Neural cell (in vitro differentiated cells): Measurements from ENCODE around the gene DCHS2.

Source experiments
- EP300 ChIP-seq: fragments of 450-650 bp; conservative IDR thresholded peaks from 2 replicates; pipeline ENCODE4 v1.6.1; 2014; ENCODE audit warnings: antibody characterized with exemption, mild to moderate bottlenecking, moderate library complexity; ENCODE audit not compliant: poor library complexity, severe bottlenecking
- TF ChIP-seq, protein P1 (sequence below): fragments of 450-650 bp; IDR thresholded peaks from 2 replicates; pipeline ENCODE4 v1.5.1; 2014; ENCODE audit warnings: antibody characterized with exemption, mild to moderate bottlenecking, moderate library complexity; ENCODE audit not compliant: poor library complexity, severe bottlenecking

DNA sequence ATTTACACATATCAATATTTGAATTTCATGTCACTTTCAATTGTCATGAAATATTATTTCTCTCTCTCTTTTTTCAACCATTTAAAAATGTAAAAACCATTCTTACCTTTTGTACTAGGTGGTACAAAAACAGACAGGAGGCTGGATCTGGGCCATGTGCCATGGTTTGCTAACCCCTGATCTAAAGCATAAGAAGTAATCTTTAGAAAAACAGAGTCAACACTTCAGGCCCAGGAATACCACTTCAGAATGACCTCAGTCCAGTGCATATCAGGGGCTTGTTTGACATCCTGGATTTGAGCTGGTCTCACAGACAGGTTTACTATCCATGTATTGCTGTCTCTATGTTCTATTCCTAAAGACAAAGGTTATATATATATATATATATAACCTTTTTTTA, 102.5 kb downstream of the DCHS2 start:
- TF ChIP-seq EP300: no peak
- TF ChIP-seq, protein P1, sequence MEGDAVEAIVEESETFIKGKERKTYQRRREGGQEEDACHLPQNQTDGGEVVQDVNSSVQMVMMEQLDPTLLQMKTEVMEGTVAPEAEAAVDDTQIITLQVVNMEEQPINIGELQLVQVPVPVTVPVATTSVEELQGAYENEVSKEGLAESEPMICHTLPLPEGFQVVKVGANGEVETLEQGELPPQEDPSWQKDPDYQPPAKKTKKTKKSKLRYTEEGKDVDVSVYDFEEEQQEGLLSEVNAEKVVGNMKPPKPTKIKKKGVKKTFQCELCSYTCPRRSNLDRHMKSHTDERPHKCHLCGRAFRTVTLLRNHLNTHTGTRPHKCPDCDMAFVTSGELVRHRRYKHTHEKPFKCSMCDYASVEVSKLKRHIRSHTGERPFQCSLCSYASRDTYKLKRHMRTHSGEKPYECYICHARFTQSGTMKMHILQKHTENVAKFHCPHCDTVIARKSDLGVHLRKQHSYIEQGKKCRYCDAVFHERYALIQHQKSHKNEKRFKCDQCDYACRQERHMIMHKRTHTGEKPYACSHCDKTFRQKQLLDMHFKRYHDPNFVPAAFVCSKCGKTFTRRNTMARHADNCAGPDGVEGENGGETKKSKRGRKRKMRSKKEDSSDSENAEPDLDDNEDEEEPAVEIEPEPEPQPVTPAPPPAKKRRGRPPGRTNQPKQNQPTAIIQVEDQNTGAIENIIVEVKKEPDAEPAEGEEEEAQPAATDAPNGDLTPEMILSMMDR: no peak
